ENCODE results near the gene CYP26B1.

The CYP26B1 gene

GRCh38 chr2:72113847-72114692 lies 33.6 kb downstream of the CYP26B1 start:
- no peak for DNase-seq (ENCODE audit: low read depth in 2 of 3, low spot score in 1 of 3)

GRCh38 chr2:72112981-72113846 lies 34.4 kb downstream of the CYP26B1 start:
- no peak for DNase-seq (ENCODE audit: low read depth in 2 of 3, low spot score in 1 of 3)

GRCh38 chr2:72112401-72112800 lies 35.3 kb downstream of the CYP26B1 start:
- DNase-seq (ENCODE audit: low read depth in 2 of 3, low spot score in 1 of 3) = no peak

GRCh38 chr2:72111061-72111460 lies 36.6 kb downstream of the CYP26B1 start:
- DNase-seq (ENCODE audit: low read depth in 2 of 3, low spot score in 1 of 3) = no peak

GRCh38 chr2:72109904-72110303 lies 37.8 kb downstream of the CYP26B1 start:
- no peak for DNase-seq (ENCODE audit: low read depth in 2 of 3, low spot score in 1 of 3)

- no peak for DNase-seq (ENCODE audit: low read depth in 2 of 3, low spot score in 1 of 3)
Measured at GRCh38 chr2:72109291-72109690, 38.4 kb downstream of the CYP26B1 start.

GRCh38 chr2:72108121-72108520 lies 39.5 kb downstream of the CYP26B1 start:
- DNase-seq (ENCODE audit: low read depth in 2 of 3, low spot score in 1 of 3) = no peak

GRCh38 chr2:72106978-72107377 lies 40.7 kb downstream of the CYP26B1 start:
- no peak for DNase-seq (ENCODE audit: low read depth in 2 of 3, low spot score in 1 of 3)

GRCh38 chr2:72104821-72105588 lies 42.7 kb downstream of the CYP26B1 start:
- no peak for DNase-seq (ENCODE audit: low read depth in 2 of 3, low spot score in 1 of 3)

- DNase-seq (ENCODE audit: low read depth in 2 of 3, low spot score in 1 of 3) = no peak
Measured at GRCh38 chr2:72103690-72104089, 44.0 kb downstream of the CYP26B1 start.

GRCh38 chr2:72103161-72103560 lies 44.5 kb downstream of the CYP26B1 start:
- DNase-seq (ENCODE audit: low read depth in 2 of 3, low spot score in 1 of 3) = no peak

- no peak for DNase-seq (ENCODE audit: low read depth in 2 of 3, low spot score in 1 of 3)
Measured at GRCh38 chr2:72098935-72099334, 48.7 kb downstream of the CYP26B1 start.

GRCh38 chr2:72097276-72097675 lies 50.4 kb downstream of the CYP26B1 start:
- DNase-seq (ENCODE audit: low read depth in 2 of 3, low spot score in 1 of 3) = no peak

- DNase-seq (ENCODE audit: low read depth in 2 of 3, low spot score in 1 of 3) = no peak
Measured at GRCh38 chr2:72096181-72096580, 51.5 kb downstream of the CYP26B1 start.

GRCh38 chr2:72095364-72095763 lies 52.3 kb downstream of the CYP26B1 start:
- no peak for DNase-seq (ENCODE audit: low read depth in 2 of 3, low spot score in 1 of 3)

- no peak for DNase-seq (ENCODE audit: low read depth in 2 of 3, low spot score in 1 of 3)
Measured at GRCh38 chr2:72094701-72095100, 53.0 kb downstream of the CYP26B1 start.

GRCh38 chr2:72092111-72092510 lies 55.6 kb downstream of the CYP26B1 start:
- no peak for DNase-seq (ENCODE audit: low read depth in 2 of 3, low spot score in 1 of 3)

- no peak for DNase-seq (ENCODE audit: low read depth in 2 of 3, low spot score in 1 of 3)
Measured at GRCh38 chr2:72090781-72091482, 56.7 kb downstream of the CYP26B1 start.

GRCh38 chr2:72090271-72090720 lies 57.4 kb downstream of the CYP26B1 start:
- no peak for DNase-seq (ENCODE audit: low read depth in 2 of 3, low spot score in 1 of 3)

GRCh38 chr2:72089537-72089936 lies 58.1 kb downstream of the CYP26B1 start:
- DNase-seq (ENCODE audit: low read depth in 2 of 3, low spot score in 1 of 3) = no peak

GRCh38 chr2:72089028-72089427 lies 58.6 kb downstream of the CYP26B1 start:
- DNase-seq (ENCODE audit: low read depth in 2 of 3, low spot score in 1 of 3) = no peak

All from stimulated activated CD4-positive, alpha-beta T cell treated with anti-CD3 and anti-CD28 coated beads, Interleukin-12 subunit alpha, Interleukin-12 subunit beta, amount 100 ng/mL, for 48 hours (primary cell).